ENCODE measurements around the gene MYBBP1A. TPM values are rescaled to one million over a fixed set of nuclear protein-coding genes. Genes with fewer than 3 reads are reported as not detected.
A peak's percentile ranks its signal among the peaks of the same experiment; 100 is the strongest.

The MYBBP1A gene
- total and polyA plus RNA-seq, 2 donors (not counting 1 experiment from before 2014, with no cell fraction given), result 72.4 to 74.4 TPM

DNA sequence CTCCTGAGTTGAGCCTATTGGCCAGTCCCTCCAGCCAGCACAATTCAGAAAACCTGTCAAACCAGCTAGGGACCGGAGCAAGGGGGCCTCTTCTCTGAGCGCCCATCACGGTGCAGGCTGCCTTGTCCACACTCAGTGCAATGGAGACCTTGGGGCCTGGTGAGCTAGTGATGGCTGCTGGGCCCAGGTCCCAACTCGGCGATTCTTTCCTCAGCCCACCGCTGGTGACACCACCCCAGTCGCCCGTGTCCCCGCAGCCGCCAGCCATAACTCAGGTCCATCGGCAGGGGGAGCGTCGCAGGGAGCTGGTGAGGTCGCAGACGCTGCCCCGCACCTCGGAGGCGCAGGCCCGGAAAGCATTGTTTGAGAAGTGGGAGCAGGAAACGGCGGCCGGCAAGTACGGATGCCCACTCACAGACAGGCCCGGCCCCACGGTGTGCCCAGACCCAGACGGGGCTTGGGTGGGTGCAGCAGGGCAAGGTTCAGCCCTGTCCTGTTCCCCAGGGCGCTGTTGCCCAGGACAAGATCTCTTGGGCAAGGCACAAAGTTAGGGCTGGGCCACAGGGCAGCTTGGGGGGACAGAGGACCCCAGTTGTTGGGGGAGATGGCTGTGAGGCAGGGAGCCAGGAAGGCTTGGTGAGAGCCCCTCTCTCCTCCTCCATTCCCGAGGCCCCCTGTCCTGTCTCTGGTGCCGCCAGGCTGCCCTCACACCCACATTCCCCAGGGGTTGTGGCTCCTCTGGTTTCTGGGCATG lies 39.9 kb upstream of the MYBBP1A start:
- Mint-ChIP-seq H3K27ac (no peak overlapping the region), H3K4me3 (no peak overlapping the region), H3K4me1 (peaks cover 3% of the 10 kb centered on the region), H3K9me3 (ENCODE audit: insufficient read depth) (no peaks in the 10 kb centered on the region), H3K27me3 (peaks cover 28% of the 10 kb centered on the region)
- Histone ChIP-seq H3K4me2 (replicated peaks; ENCODE audit: low read depth, low read length, poor library complexity, severe bottlenecking) (peak overlapping the region; percentile 23), H3K9ac (ENCODE audit: low read length) (no peak overlapping the region), H3K36me3 (replicated peaks in 1 of 2; ENCODE audit: control extremely low read depth in 1 of 2, control insufficient read depth in 1 of 2, extremely low read depth in 1 of 2, insufficient read depth in 2 of 2, low read length in 1 of 2) (no peaks in the 10 kb centered on the region), H3K27me3 (replicated peaks in 1 of 4; ENCODE audit: control extremely low read depth in 1 of 4, control insufficient read depth in 3 of 4, insufficient read depth in 4 of 4, low read length in 3 of 4) (peaks cover 0 to 19% (median 0%) of the 10 kb centered on the region in 4 experiments), H3K79me2 (ENCODE audit: control insufficient read depth, insufficient read depth, low read length) (no peaks in the 10 kb centered on the region), H3K27ac (ENCODE audit: low read length in 2 of 2) (no peak overlapping the region), H3K9me3 (ENCODE audit: control extremely low read depth in 1 of 3, control insufficient read depth in 2 of 3, insufficient read depth in 1 of 3, low read length in 2 of 3) (no peaks in the 10 kb centered on the region), H3K4me1 (ENCODE audit: control insufficient read depth in 2 of 2, insufficient read depth in 2 of 2, low read length in 2 of 2) (peaks cover 0 to 4% of the 10 kb centered on the region in 2 donors), H2AFZ (ENCODE audit: insufficient read depth, low read depth, low read length, poor library complexity, severe bottlenecking) (no peak overlapping the region), H4K20me1 (ENCODE audit: control insufficient read depth, insufficient read depth, low read length, poor library complexity, severe bottlenecking) (no peaks in the 10 kb centered on the region), H3K4me3 (ENCODE audit: control extremely low read depth in 1 of 5, extremely low read depth in 1 of 5, insufficient read depth in 1 of 5, low read depth in 2 of 5, low read length in 4 of 5) (no peak overlapping the region)
- ATAC-seq (ENCODE audit: low read depth), result no peak
- DNase-seq, result peak; percentile 57
- ChIA-PET POLR2A (no interaction called here), CTCF (no interaction called here)
- intact Hi-C loops (cut with micrococcal nuclease), result no loop called here
- TF ChIP-seq EZH2 (IDR thresholded peaks at IDR 0.05; ENCODE audit: borderline replicate concordance, insufficient read depth, low read depth, low read length, poor library complexity, severe bottlenecking), result no peak
- peak; percentile 26 for TF ChIP-seq CTCF (IDR thresholded peaks at IDR 0.05)
- 19% methylated on average over 28 of the region's 29 CpGs for WGBS (ENCODE audit: insufficient coverage)

DNA sequence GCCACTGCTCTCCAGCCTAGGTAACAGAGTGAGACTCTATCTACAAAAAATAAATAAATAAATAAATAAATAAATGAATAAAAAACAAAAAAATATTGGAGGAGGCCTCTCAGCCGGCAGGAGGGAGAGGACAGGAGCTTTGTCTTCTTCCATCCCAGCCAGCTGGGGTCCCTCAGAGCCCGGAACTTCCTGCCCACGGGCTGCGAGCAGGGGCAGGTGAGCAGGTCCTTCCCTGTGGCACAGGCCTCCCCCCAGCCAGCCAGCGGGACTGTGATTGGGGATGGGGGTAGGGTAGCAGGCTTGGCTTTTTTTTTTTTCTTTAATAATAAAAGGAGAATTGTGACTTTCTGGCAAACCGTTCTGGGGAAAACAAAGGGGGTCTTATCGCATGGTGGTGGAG lies 39.2 kb upstream of the MYBBP1A start:
- no peaks in the 10 kb centered on the region for H3K79me2 ChIP-seq (ENCODE audit: control insufficient read depth, insufficient read depth, low read length)
- no peaks in the 10 kb centered on the region for H3K9me3 ChIP-seq (ENCODE audit: control extremely low read depth in 1 of 3, control insufficient read depth in 2 of 3, insufficient read depth in 1 of 3, low read length in 2 of 3)
- Mint-ChIP-seq H3K27me3 (peaks cover 27% of the 10 kb centered on the region), H3K27ac (no peak overlapping the region), H3K4me3 (no peak overlapping the region), H3K9me3 (ENCODE audit: insufficient read depth) (no peaks in the 10 kb centered on the region), H3K4me1 (peaks cover 3% of the 10 kb centered on the region)
- peaks cover 0 to 4% of the 10 kb centered on the region in 2 donors for H3K4me1 ChIP-seq (ENCODE audit: control insufficient read depth in 2 of 2, insufficient read depth in 2 of 2, low read length in 2 of 2)
- ChIA-PET CTCF (no interaction called here), POLR2A (no interaction called here)
- no peak overlapping the region for H2AFZ ChIP-seq (ENCODE audit: insufficient read depth, low read depth, low read length, poor library complexity, severe bottlenecking)
- H3K9ac ChIP-seq (ENCODE audit: low read length), result no peak overlapping the region
- DNase-seq (no peak), ATAC-seq (ENCODE audit: low read depth) (no peak)
- intact Hi-C loops (cut with micrococcal nuclease), result no loop called here
- H4K20me1 ChIP-seq (ENCODE audit: control insufficient read depth, insufficient read depth, low read length, poor library complexity, severe bottlenecking), result no peaks in the 10 kb centered on the region
- no peak overlapping the region for H3K27ac ChIP-seq (ENCODE audit: low read length in 2 of 2)
- WGBS (ENCODE audit: insufficient coverage), result 90% methylated on average over 4 of the region's 7 CpGs
- H3K36me3 ChIP-seq (replicated peaks in 1 of 2; ENCODE audit: control extremely low read depth in 1 of 2, control insufficient read depth in 1 of 2, extremely low read depth in 1 of 2, insufficient read depth in 2 of 2, low read length in 1 of 2), result no peaks in the 10 kb centered on the region
- H3K4me2 ChIP-seq (replicated peaks; ENCODE audit: low read depth, low read length, poor library complexity, severe bottlenecking), result no peak overlapping the region
- H3K4me3 ChIP-seq (ENCODE audit: control extremely low read depth in 1 of 5, extremely low read depth in 1 of 5, insufficient read depth in 1 of 5, low read depth in 2 of 5, low read length in 4 of 5), result no peak overlapping the region
- peaks cover 0 to 19% (median 0%) of the 10 kb centered on the region in 4 experiments for H3K27me3 ChIP-seq (replicated peaks in 1 of 4; ENCODE audit: control extremely low read depth in 1 of 4, control insufficient read depth in 3 of 4, insufficient read depth in 4 of 4, low read length in 3 of 4)
- TF ChIP-seq EZH2 (IDR thresholded peaks at IDR 0.05; ENCODE audit: borderline replicate concordance, insufficient read depth, low read depth, low read length, poor library complexity, severe bottlenecking) (no peak), CTCF (IDR thresholded peaks at IDR 0.05) (no peak)

All from B cell (primary cell).